Colon (tissue), 2 donors: Measurements from ENCODE around the gene EFTUD2.

Experiments
- FAIRE-seq: peaks from 2 replicates; lab custom pipeline; 2012; peaks lifted over from hg19 to GRCh38; lab: Jason Lieb, UNC
- donor health status: control.
- donor health status: control.

Gene EFTUD2

GRCh38 chr17:44925731-44926697 is 26.8 kb upstream of the EFTUD2 start:
- FAIRE-seq, result no peak

GRCh38 chr17:44924107-44924544 is 24.9 kb upstream of the EFTUD2 start:
- no peak for FAIRE-seq

- FAIRE-seq, result no peak
Measured at GRCh38 chr17:44922746-44923470, 23.7 kb upstream of the EFTUD2 start.

- FAIRE-seq, result no peak
Measured at GRCh38 chr17:44922136-44922535, 22.9 kb upstream of the EFTUD2 start.

GRCh38 chr17:44921122-44921882 is 22.1 kb upstream of the EFTUD2 start:
- no peak for FAIRE-seq

- FAIRE-seq, result no peak
Measured at GRCh38 chr17:44920565-44920940, 21.3 kb upstream of the EFTUD2 start.

GRCh38 chr17:44919885-44920564 is 20.8 kb upstream of the EFTUD2 start:
- FAIRE-seq, result no peak

GRCh38 chr17:44919411-44919810 is 20.2 kb upstream of the EFTUD2 start:
- FAIRE-seq, result no peak

GRCh38 chr17:44918006-44918405 is 18.8 kb upstream of the EFTUD2 start:
- no peak for FAIRE-seq

- no peak for FAIRE-seq
Measured at GRCh38 chr17:44917456-44917855, 18.2 kb upstream of the EFTUD2 start.

- FAIRE-seq, result no peak
Measured at GRCh38 chr17:44916781-44917241, 17.6 kb upstream of the EFTUD2 start.

- no peak for FAIRE-seq
Measured at GRCh38 chr17:44915862-44916780, 16.9 kb upstream of the EFTUD2 start.

- no peak for FAIRE-seq
Measured at GRCh38 chr17:44915321-44915726, 16.1 kb upstream of the EFTUD2 start, which contains the start of gene GFAP. TSS of gene GFAP (minus strand) at chr17:44915500. CDS start at chr17:44915486, 14 bp downstream.

GRCh38 chr17:44914698-44915271 is 15.5 kb upstream of the EFTUD2 start:
- FAIRE-seq, result no peak

- no peak for FAIRE-seq
Measured at GRCh38 chr17:44914148-44914547, 14.9 kb upstream of the EFTUD2 start.

GRCh38 chr17:44913676-44914075 is 14.4 kb upstream of the EFTUD2 start:
- no peak for FAIRE-seq

GRCh38 chr17:44912763-44913544 is 13.7 kb upstream of the EFTUD2 start:
- no peak for FAIRE-seq

- no peak for FAIRE-seq
Measured at GRCh38 chr17:44911133-44912001, 12.1 kb upstream of the EFTUD2 start.
